ENCODE data around the gene TPH1. TPM values are rescaled to one million over a fixed set of nuclear protein-coding genes. Genes with fewer than 3 reads are reported as not detected.
"Not testable (repeated sequence)": the region's sequence is repeated elsewhere in the genome, so short reads cannot be mapped to it uniquely, and the experiment has no call there.

TPH1 gene
- total RNA-seq, 2 donors from 2014 or later = 17.5 to 21.7 TPM

- H3K4me3 ChIP-seq = no peak overlapping the region
- ATAC-seq (ENCODE audit: insufficient number of reproducible peaks, low FRiP score, low read depth) (no peak), DNase-seq (ENCODE audit: low spot score) (no peak)
- H3K27ac ChIP-seq = no peak overlapping the region
- H3K4me1 ChIP-seq (ENCODE audit: control insufficient read depth in 1 of 2, low read depth in 2 of 2) = no peaks in the 10 kb centered on the region
- peaks cover 26% of the 10 kb centered on the region for H3K36me3 ChIP-seq
- TF ChIP-seq CTCF (IDR thresholded peaks at IDR 0.05) = no peak
- H3K27me3 ChIP-seq (replicated peaks; ENCODE audit: insufficient read depth) = no peaks in the 10 kb centered on the region
- H3K9me3 ChIP-seq = no peaks in the 10 kb centered on the region
These were observed 45.3 kb downstream of the TPH1 start for GRCh38 chr11:18000760-18001159.

- ATAC-seq (ENCODE audit: insufficient number of reproducible peaks, low FRiP score, low read depth); H3K27me3 ChIP-seq (replicated peaks; ENCODE audit: insufficient read depth); H3K9me3 ChIP-seq; H3K27ac ChIP-seq; DNase-seq (ENCODE audit: low spot score); H3K4me1 ChIP-seq (ENCODE audit: control insufficient read depth in 1 of 2, low read depth in 2 of 2); H3K4me3 ChIP-seq: not testable (repeated sequence)
- H3K36me3 ChIP-seq = peaks cover 24% of the 10 kb centered on the region
These were observed 45.9 kb downstream of the TPH1 start for GRCh38 chr11:18000128-18000527.

Other genes with a start within 250 kb of the TPH1 start
- 10 to 100 TPM; 27.3 to 32.0 TPM for gene SERGEF, start 33.2 kb downstream of the TPH1 start, total RNA-seq
- gene SAAL1, start 59.8 kb upstream of the TPH1 start, total RNA-seq = 10 to 100 TPM; 11.8 to 18.6 TPM
- gene MRGPRX3, start 86.3 kb upstream of the TPH1 start, total RNA-seq = under 1 TPM in 1 of 2 donors, not detected in 1; 0.78 TPM
- gene MRGPRX4, start 126.6 kb upstream of the TPH1 start, total RNA-seq = not detected
- not detected for gene SAA4, start 190.5 kb upstream of the TPH1 start, total RNA-seq
- 1 to 10 TPM; 2.0 to 2.5 TPM for gene SAA2, start 202.4 kb upstream of the TPH1 start, total RNA-seq
- gene SAA1, start 220.0 kb upstream of the TPH1 start, total RNA-seq = 10 to 100 TPM in 1 of 2 donors, 1 to 10 TPM in 1; 6.5 to 18.9 TPM